GM18517 (cell line): ENCODE results near the gene ABTB2.
A peak's percentile ranks its signal among the peaks of the same experiment; 100 is the strongest.

Experiments
- ATAC-seq: cut with Tn5 transposase; IDR thresholded peaks from one replicate; pipeline ENCODE4 v1.9.1; 2021; ENCODE audit warnings: mild to moderate bottlenecking, moderate library complexity; ENCODE audit not compliant: unreplicated experiment

The ABTB2 gene

GRCh38 chr11:34155757-34156062, 202.1 kb downstream of the ABTB2 start:
- no peak for ATAC-seq

GRCh38 chr11:34155057-34155756, 202.6 kb downstream of the ABTB2 start:
- ATAC-seq = no peak

GRCh38 chr11:34154059-34154875, 203.5 kb downstream of the ABTB2 start:
- ATAC-seq = peak; percentile 76

- ATAC-seq = no peak
Observed at GRCh38 chr11:34151916-34152845, 205.6 kb downstream of the ABTB2 start.

- ATAC-seq = no peak
Observed at GRCh38 chr11:34151166-34151565, 206.6 kb downstream of the ABTB2 start.

GRCh38 chr11:34150494-34151151, 207.2 kb downstream of the ABTB2 start:
- no peak for ATAC-seq

GRCh38 chr11:34149786-34150185, 208.0 kb downstream of the ABTB2 start:
- ATAC-seq = no peak

GRCh38 chr11:34149274-34149673, 208.5 kb downstream of the ABTB2 start:
- no peak for ATAC-seq

- ATAC-seq = no peak
Observed at GRCh38 chr11:34148504-34149165, 209.2 kb downstream of the ABTB2 start.

GRCh38 chr11:34147581-34147980, 210.2 kb downstream of the ABTB2 start:
- ATAC-seq = no peak

GRCh38 chr11:34146866-34147265, 210.9 kb downstream of the ABTB2 start:
- no peak for ATAC-seq

GRCh38 chr11:34146411-34146810, 211.4 kb downstream of the ABTB2 start:
- ATAC-seq = no peak

GRCh38 chr11:34145847-34146381, 211.9 kb downstream of the ABTB2 start:
- ATAC-seq = peak; percentile 52

- ATAC-seq = peak; percentile 55
Observed at GRCh38 chr11:34145073-34145472, 212.7 kb downstream of the ABTB2 start.

GRCh38 chr11:34143048-34143447, 214.8 kb downstream of the ABTB2 start:
- ATAC-seq = no peak

- ATAC-seq = no peak
Observed at GRCh38 chr11:34140149-34140548, 217.7 kb downstream of the ABTB2 start.

- no peak for ATAC-seq
Observed at GRCh38 chr11:34139346-34139745, 218.5 kb downstream of the ABTB2 start.

- ATAC-seq = no peak
Observed at GRCh38 chr11:34136420-34136819, 221.4 kb downstream of the ABTB2 start.

- ATAC-seq = no peak
Observed at GRCh38 chr11:34135439-34135838, 222.4 kb downstream of the ABTB2 start.

- ATAC-seq = no peak
Observed at GRCh38 chr11:34134765-34135164, 223.0 kb downstream of the ABTB2 start.
